IgD-negative memory B cell (primary cell): ENCODE results near the gene DCLRE1C. TPM values are rescaled to one million over a fixed set of nuclear protein-coding genes. Genes with fewer than 3 reads are reported as not detected.
"Not testable (repeated sequence)": the region's sequence is repeated elsewhere in the genome, so short reads cannot be mapped to it uniquely, and the experiment has no call there.

Experiments used
- H3K27ac Mint-ChIP-seq, 3 donors: one replicate each; pipeline ENCODE4 v1.8.0; 2020 to 2022; ENCODE audit warnings: mild to moderate bottlenecking in 3 of 3, mixed read lengths in 3 of 3, moderate library complexity in 1 of 3
- H3K27me3 Mint-ChIP-seq: one replicate; pipeline ENCODE4 v1.8.0; 2021; ENCODE audit warnings: mixed read lengths
- H3K36me3 Mint-ChIP-seq: one replicate; pipeline ENCODE4 v1.8.0; 2020; ENCODE audit warnings: mild to moderate bottlenecking, mixed read lengths
- H3K4me1 Mint-ChIP-seq, 3 donors: one replicate each; pipeline ENCODE4 v1.8.0; 2020 to 2022; ENCODE audit warnings: mixed read lengths in 3 of 3, mild to moderate bottlenecking in 1 of 3
- H3K4me3 Mint-ChIP-seq, 4 donors: one replicate each; pipeline ENCODE4 v1.8.0; 2020 to 2022; ENCODE audit warnings: mild to moderate bottlenecking in 4 of 4, mixed read lengths in 4 of 4, moderate library complexity in 3 of 4
- H3K9me3 Mint-ChIP-seq, 3 donors: one replicate each; pipeline ENCODE4 v1.8.0; 2020 to 2021; ENCODE audit warnings: mixed read lengths in 3 of 3, mild to moderate bottlenecking in 1 of 3
- polyA plus RNA-seq: library from polyadenylated mRNA; unstranded; fragments of 300-500 nt; fragmentation: Illumina TruSeq; gene quantifications from one replicate; pipeline ENCODE4 v1.2.3, GENCODE V29; 2021

DCLRE1C gene
- polyA plus RNA-seq, 1 donor from 2014 or later: 49.7 TPM

DNA sequence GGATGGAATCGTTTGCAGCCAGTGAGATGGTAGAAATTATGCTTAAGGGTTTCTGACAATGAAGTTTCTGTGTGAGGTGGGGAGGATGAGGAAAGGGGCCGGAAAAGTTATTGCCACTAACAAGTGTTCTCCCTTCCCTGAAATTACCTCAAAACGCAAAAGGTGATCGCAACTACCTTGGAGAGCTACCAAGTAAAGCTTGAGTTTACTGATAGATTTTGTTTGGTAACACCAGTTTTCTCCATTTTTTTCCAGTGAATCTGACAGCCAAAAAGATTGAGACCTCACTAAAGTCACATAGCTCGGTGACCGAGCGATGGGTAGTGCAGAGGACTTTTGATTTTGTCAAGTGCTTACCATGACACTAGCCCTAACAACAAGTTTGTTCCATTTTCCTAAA is 73.7 kb downstream of the DCLRE1C start:
- no peaks in the 10 kb centered on the region for H3K36me3 Mint-ChIP-seq
- no peaks in the 10 kb centered on the region for H3K27me3 Mint-ChIP-seq
- peaks cover 12 to 16% (median 13%) of the 10 kb centered on the region in 3 donors for H3K4me1 Mint-ChIP-seq
- H3K27ac Mint-ChIP-seq: peak overlapping the region in 2 of 3 donors; percentile 87
- peak overlapping the region; percentile 87 to 96 (median 93) for H3K4me3 Mint-ChIP-seq
- no peaks in the 10 kb centered on the region for H3K9me3 Mint-ChIP-seq

DNA sequence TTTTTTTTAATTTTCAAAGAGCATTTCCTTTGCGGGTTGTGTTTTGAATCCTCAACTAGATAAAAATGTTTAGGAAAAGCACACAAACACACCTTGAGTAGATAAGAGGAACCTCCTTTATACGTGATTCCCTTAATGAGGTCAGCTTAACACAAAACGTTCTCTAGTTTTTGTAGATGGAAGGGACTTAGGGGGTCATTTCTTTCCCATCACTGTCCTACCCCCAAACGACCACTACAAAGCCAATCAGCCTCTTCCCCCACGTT is 74.0 kb downstream of the DCLRE1C start:
- H3K27ac Mint-ChIP-seq: peak overlapping the region; percentile 23 to 87 (median 87)
- peaks cover 12 to 16% (median 13%) of the 10 kb centered on the region in 3 donors for H3K4me1 Mint-ChIP-seq
- peak overlapping the region; percentile 87 to 96 (median 93) for H3K4me3 Mint-ChIP-seq
- no peaks in the 10 kb centered on the region for H3K36me3 Mint-ChIP-seq
- H3K27me3 Mint-ChIP-seq: no peaks in the 10 kb centered on the region
- no peaks in the 10 kb centered on the region for H3K9me3 Mint-ChIP-seq

GRCh38 chr10:14879124-14879927 is 74.6 kb downstream of the DCLRE1C start:
- Mint-ChIP-seq H3K36me3 (no peaks in the 10 kb centered on the region), H3K27ac (peak overlapping the region; percentile 23 to 87 (median 87)), H3K9me3 (no peaks in the 10 kb centered on the region), H3K4me3 (peak overlapping the region; percentile 87 to 96 (median 93)), H3K4me1 (peaks cover 12 to 16% (median 13%) of the 10 kb centered on the region in 3 donors), H3K27me3 (no peaks in the 10 kb centered on the region)

DNA sequence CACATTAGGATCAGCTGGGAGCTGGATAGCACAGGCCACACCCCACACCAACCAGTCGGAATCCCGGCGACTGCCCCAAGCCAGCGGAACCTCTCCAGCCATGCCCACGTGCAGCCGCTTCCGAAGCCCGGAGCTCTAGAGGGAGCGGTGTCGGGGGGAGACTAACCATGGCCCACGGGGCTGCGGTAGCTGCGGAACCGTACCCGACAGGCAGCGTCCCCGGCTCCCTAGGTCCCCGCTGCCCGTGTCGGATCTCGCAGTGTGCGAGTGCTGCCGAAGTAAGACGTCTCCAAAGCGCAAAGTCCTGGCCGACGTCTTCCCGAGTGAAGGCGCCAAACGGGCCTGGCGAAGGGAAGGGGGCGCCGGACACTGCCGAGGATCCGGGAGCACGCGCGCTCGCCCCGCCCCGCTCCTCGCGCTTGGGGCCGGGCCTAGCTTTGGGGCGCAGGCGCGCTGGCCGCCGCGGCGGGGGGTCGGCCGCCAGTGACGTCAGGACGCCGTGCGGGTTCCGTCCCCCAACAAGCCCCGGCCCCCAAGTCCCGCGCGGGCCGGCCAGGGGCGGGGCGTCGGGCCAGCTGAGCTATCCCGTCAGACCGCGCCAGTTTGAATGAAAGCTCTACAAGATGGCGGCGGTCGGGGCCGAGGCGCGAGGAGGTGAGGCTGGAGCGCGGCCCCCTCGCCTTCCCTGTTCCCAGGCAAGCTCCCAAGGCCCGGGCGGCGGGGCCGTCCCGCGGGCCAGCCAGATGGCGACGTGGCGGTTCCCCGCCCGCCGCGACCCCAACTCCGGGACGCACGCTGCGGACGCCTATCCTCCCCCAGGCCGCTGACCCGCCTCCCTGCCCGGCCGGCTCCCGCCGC is 75.4 kb downstream of the DCLRE1C start, which contains the start of gene SUV39H2:
SUV39H2 (plus strand) TSS at position 601 of the 858 bp plus-strand sequence; CDS start at position 624, 23 bp downstream.
- H3K27ac Mint-ChIP-seq: peak within 1 kb of the TSS; percentile 81 to 90 (median 87)
- no peaks in the 10 kb centered on the region for H3K9me3 Mint-ChIP-seq
- no peaks in the 10 kb centered on the region for H3K27me3 Mint-ChIP-seq
- no peaks in the 10 kb centered on the region for H3K36me3 Mint-ChIP-seq
- H3K4me1 Mint-ChIP-seq: peaks cover 12 to 16% (median 13%) of the 10 kb centered on the region in 3 donors
- peak within 1 kb of the TSS; percentile 93 to 98 (median 96) for H3K4me3 Mint-ChIP-seq

DNA sequence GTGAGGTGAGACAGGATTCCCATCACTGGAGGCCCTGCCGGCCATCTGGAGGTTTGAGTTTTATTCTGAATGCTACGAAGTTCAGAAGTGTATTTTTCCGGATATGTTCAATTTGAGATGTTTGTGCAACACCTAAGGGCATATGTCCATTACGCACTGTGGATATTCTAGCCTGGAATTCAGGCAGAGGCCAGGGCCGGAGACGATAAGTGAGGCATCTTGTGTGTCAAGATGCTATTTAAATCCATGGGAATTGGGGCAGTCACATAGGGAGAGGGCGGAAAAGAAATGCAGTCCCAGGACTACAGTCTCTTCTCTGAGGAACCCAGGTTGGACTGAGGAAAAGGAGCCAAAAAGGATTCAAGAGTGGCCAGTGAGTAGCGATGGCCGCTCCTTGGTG is 77.1 kb downstream of the DCLRE1C start:
- Mint-ChIP-seq H3K27me3 (no peaks in the 10 kb centered on the region), H3K4me3 (peak overlapping the region; percentile 93 to 98 (median 96)), H3K9me3 (no peaks in the 10 kb centered on the region), H3K27ac (no peak overlapping the region), H3K4me1 (peaks cover 5 to 14% (median 12%) of the 10 kb centered on the region in 3 donors), H3K36me3 (no peaks in the 10 kb centered on the region)

- H3K4me1 Mint-ChIP-seq: peaks cover 4 to 14% (median 14%) of the 10 kb centered on the region in 3 donors
- no peaks in the 10 kb centered on the region for H3K9me3 Mint-ChIP-seq
- no peaks in the 10 kb centered on the region for H3K27me3 Mint-ChIP-seq
- H3K27ac Mint-ChIP-seq: no peak overlapping the region
- H3K4me3 Mint-ChIP-seq: peak overlapping the region in 1 of 4 donors; percentile 96
- H3K36me3 Mint-ChIP-seq: no peaks in the 10 kb centered on the region
Observed at GRCh38 chr10:14875941-14876340, 78.0 kb downstream of the DCLRE1C start.

DNA sequence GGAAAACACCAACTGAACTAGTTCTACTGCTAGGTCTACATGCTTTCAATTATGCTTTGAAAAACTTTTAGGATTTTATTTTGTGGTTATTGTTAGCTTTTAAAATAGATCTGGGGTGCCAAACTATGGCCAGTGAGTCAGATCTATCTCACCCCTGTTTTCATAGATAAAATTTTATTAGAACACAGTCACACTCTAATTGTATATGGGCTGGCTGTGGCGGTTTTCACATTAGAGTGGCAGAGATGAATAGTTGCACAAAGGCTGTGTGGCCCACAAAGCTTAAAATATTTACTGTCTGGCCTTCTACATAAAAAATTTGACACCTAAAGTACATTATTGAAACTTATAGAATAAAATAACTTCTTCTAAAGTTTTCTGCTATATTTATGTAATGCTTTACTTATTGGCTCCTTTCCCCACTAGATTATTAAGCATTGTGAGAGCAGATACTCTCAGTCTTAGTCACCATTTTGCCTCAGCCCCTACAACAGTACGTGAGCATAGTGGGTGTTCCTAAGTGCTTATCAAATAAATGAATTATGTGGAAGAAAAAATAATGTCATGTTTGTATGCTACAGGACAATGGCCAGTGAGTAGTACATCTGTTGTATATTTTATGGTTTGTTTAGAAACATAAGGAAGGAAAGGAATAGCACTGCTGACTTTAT is 80.7 kb downstream of the DCLRE1C start:
- Mint-ChIP-seq H3K4me3 (no peak overlapping the region), H3K4me1 (peaks cover 4 to 9% (median 8%) of the 10 kb centered on the region in 3 donors), H3K36me3 (no peaks in the 10 kb centered on the region), H3K27ac (peak overlapping the region in 1 of 3 donors; percentile 28), H3K27me3 (no peaks in the 10 kb centered on the region), H3K9me3 (no peaks in the 10 kb centered on the region)

DNA sequence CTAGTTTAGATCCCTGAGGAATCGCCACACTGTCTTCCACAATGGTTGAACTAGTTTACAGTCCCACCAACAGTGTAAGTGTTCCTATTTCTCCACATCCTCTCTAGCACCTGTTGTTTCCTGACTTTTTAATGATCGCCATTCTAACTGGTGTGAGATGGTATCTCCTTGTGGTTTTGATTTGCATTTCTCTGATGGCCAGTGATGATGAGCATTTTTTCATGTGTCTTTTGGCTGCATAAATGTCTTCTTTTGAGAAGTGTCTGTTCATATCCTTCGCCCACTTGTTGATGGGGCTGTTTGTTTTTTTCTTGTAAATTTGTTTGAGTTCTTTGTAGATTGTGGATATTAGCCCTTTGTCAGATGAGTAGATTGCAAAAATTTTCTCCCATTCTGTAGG is 89.0 kb downstream of the DCLRE1C start:
- H3K9me3 Mint-ChIP-seq, H3K4me1 Mint-ChIP-seq, H3K27me3 Mint-ChIP-seq, H3K4me3 Mint-ChIP-seq, H3K27ac Mint-ChIP-seq, H3K36me3 Mint-ChIP-seq: not testable (repeated sequence)

DNA sequence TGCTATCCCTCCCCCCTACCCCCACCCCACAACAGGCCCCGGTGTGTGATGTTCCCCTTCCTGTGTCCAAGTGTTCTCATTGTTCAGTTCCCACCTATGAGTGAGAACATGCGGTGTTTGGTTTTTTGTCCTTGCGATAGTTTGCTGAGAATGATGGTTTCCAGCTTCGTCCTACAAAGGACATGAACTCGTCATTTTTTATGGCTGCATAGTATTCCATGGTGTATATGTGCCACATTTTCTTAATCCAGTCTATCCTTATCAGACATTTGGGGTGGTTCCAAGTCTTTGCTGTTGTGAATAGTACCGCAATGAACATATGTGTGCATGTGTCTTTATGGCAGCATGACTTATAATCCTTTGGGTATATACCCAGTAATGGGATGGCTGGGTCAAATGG is 89.4 kb downstream of the DCLRE1C start:
- H3K36me3 Mint-ChIP-seq, H3K27me3 Mint-ChIP-seq, H3K4me1 Mint-ChIP-seq, H3K4me3 Mint-ChIP-seq, H3K27ac Mint-ChIP-seq, H3K9me3 Mint-ChIP-seq: not testable (repeated sequence)

GRCh38 chr10:14860791-14861190 is 93.1 kb downstream of the DCLRE1C start:
- Mint-ChIP-seq H3K36me3 (peaks cover 5% of the 10 kb centered on the region), H3K4me1 (peaks cover 0 to 5% (median 3%) of the 10 kb centered on the region in 3 donors), H3K4me3 (no peak overlapping the region), H3K27ac (no peak overlapping the region), H3K9me3 (no peaks in the 10 kb centered on the region), H3K27me3 (no peaks in the 10 kb centered on the region)

DNA sequence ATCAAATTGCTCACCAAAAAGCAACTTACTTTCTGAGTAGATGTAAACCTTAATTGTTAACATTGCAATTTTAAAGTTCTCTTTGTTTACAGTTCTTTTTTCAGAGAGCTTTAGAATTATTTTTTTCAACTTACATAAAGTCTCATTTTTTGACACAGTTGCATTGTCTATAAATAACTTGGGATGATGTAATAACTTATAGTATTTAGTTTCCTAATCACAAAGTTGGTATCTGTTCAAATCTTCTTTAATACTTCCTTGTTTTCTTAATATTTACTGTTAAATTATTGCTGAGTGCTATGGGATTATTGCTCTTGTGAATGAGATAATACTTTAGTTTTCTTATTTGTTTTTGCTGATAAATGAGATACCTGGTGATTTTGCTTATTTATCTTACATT is 94.1 kb downstream of the DCLRE1C start:
- H3K27me3 Mint-ChIP-seq: no peaks in the 10 kb centered on the region
- H3K27ac Mint-ChIP-seq: no peak overlapping the region
- no peaks in the 10 kb centered on the region for H3K9me3 Mint-ChIP-seq
- no peak overlapping the region for H3K4me3 Mint-ChIP-seq
- peaks cover 5% of the 10 kb centered on the region for H3K36me3 Mint-ChIP-seq
- H3K4me1 Mint-ChIP-seq: peaks cover 0 to 5% (median 3%) of the 10 kb centered on the region in 3 donors

- Mint-ChIP-seq H3K4me3 (no peak overlapping the region), H3K27me3 (no peaks in the 10 kb centered on the region), H3K4me1 (peaks cover 0 to 5% (median 3%) of the 10 kb centered on the region in 3 donors), H3K27ac (peak overlapping the region in 1 of 3 donors; percentile 47), H3K36me3 (peaks cover 5% of the 10 kb centered on the region), H3K9me3 (no peaks in the 10 kb centered on the region)
Observed at GRCh38 chr10:14859043-14859442, 94.9 kb downstream of the DCLRE1C start.

GRCh38 chr10:14858338-14858960 is 95.4 kb downstream of the DCLRE1C start:
- H3K4me3 Mint-ChIP-seq: no peak overlapping the region
- no peaks in the 10 kb centered on the region for H3K9me3 Mint-ChIP-seq
- H3K27ac Mint-ChIP-seq: peak overlapping the region in 1 of 3 donors; percentile 47
- H3K4me1 Mint-ChIP-seq: peaks cover 1 to 5% (median 3%) of the 10 kb centered on the region in 3 donors
- peaks cover 7% of the 10 kb centered on the region for H3K36me3 Mint-ChIP-seq
- no peaks in the 10 kb centered on the region for H3K27me3 Mint-ChIP-seq

DNA sequence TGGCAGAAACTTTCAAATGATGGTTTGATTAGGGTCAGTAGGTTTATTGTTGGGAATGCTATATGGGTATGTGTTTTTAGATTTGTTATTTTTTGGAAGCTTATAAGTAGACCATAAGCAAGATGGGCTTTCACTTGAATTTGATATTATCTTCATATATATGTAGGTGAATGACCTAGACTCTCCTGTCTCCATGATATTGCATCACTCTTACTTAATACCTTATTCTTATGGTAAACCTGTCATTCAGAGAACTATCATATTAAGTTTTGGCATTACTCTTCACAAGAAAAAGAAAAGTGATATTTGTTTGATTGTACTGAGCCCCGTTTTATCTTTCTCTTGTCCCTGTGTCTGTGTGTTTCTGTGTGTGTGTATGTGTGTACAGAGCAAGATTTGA is 98.4 kb downstream of the DCLRE1C start:
- H3K9me3 Mint-ChIP-seq: no peaks in the 10 kb centered on the region
- H3K27ac Mint-ChIP-seq: no peak overlapping the region
- H3K27me3 Mint-ChIP-seq: no peaks in the 10 kb centered on the region
- H3K4me3 Mint-ChIP-seq: no peak overlapping the region
- peaks cover 6% of the 10 kb centered on the region for H3K36me3 Mint-ChIP-seq
- peaks cover 1 to 5% (median 3%) of the 10 kb centered on the region in 3 donors for H3K4me1 Mint-ChIP-seq
